22Rv1 (cell line): Measurements from ENCODE around the gene UEVLD.
A peak's percentile ranks its signal among the peaks of the same experiment; 100 is the strongest.

Experiments used
- H3K27ac ChIP-seq: fragments of 450-650 bp; 2 replicates; pipeline ENCODE4 v1.5.1; 2017
- CTCF ChIP-seq: fragments of 450-650 bp; IDR thresholded peaks from 2 replicates; pipeline ENCODE4 v1.5.1; 2017; ENCODE audit warnings: mild to moderate bottlenecking
- ZFX ChIP-seq: fragments of 450-650 bp; IDR thresholded peaks from 2 replicates; pipeline ENCODE4 v1.6.1; 2017; ENCODE audit warnings: antibody characterized with exemption, borderline replicate concordance

The UEVLD gene

GRCh38 chr11:18524248-18524647 is 64.3 kb downstream of the UEVLD start:
- TF ChIP-seq CTCF (no peak), ZFX (no peak)
- no peak overlapping the region for H3K27ac ChIP-seq

- TF ChIP-seq ZFX (no peak), CTCF (no peak)
- H3K27ac ChIP-seq = no peak overlapping the region
These were observed 65.5 kb downstream of the UEVLD start for GRCh38 chr11:18523084-18523483.

DNA sequence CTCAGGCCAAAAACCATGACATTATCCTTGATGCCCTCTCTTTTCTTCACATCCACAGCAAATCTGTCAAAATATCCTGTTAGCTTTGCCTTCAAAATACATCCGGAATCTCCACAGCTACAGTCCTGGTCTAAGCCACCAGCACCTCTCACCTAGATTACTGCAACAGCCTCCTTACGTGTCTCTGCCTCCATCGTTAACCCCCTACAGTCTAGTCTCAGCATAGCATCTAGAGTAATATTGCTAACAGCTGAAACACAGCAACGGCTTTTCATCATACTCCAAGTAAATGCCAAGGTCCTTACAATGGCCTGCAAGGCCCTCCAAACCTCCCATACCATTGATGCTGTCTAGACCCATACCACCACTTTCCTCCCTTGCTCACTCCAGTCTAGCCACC is 66.1 kb downstream of the UEVLD start:
- TF ChIP-seq CTCF (0 out of 2 replicates have a peak, but pooled peaks have one; percentile 9), ZFX (no peak)
- H3K27ac ChIP-seq = no peak overlapping the region

GRCh38 chr11:18521122-18521521 is 67.4 kb downstream of the UEVLD start:
- H3K27ac ChIP-seq = no peak overlapping the region

GRCh38 chr11:18502352-18502751 is 86.2 kb downstream of the UEVLD start:
- TF ChIP-seq ZFX (no peak), CTCF (no peak)
- H3K27ac ChIP-seq = no peak overlapping the region

More at GRCh38 chr11:18521122-18521521, 67.4 kb downstream of the UEVLD start:
- TF ChIP-seq CTCF (no peak), ZFX (no peak)

- TF ChIP-seq ZFX = no peak
- no peak for TF ChIP-seq CTCF
- no peak overlapping the region for H3K27ac ChIP-seq
These were observed 86.9 kb downstream of the UEVLD start for GRCh38 chr11:18501629-18502028.

- TF ChIP-seq CTCF = no peak
- no peak for TF ChIP-seq ZFX
These were observed 90.5 kb downstream of the UEVLD start for GRCh38 chr11:18498039-18498438.

More at GRCh38 chr11:18498039-18498438, 90.5 kb downstream of the UEVLD start:
- no peak overlapping the region for H3K27ac ChIP-seq
